ENCODE data around the gene CXCL12.

Gene CXCL12

GRCh38 chr10:44330431-44330830 lies 54.5 kb downstream of the CXCL12 start:
- DNase-seq, result no peak

GRCh38 chr10:44327461-44327860 lies 57.4 kb downstream of the CXCL12 start:
- DNase-seq, result no peak
